Kidney (tissue), 14 donors: ENCODE data around the gene LRP6. TPM values are rescaled to one million over a fixed set of nuclear protein-coding genes. Genes with fewer than 3 reads are reported as not detected.

Experiments
- DNase-seq, 5 donors: peaks; one replicate each; pipeline ENCODE4 v3.0.0-alpha.2; 2013 to 2020
- FAIRE-seq: peaks from 2 replicates; lab custom pipeline; 2012; peaks lifted over from hg19 to GRCh38; lab: Jason Lieb, UNC
- H3K27ac ChIP-seq, 2 donors: one replicate each; pipeline ENCODE4 v1.7.0; 2013; ENCODE audit warnings: low read depth in 2 of 2, low read length in 2 of 2, inconsistent platforms in 1 of 2
- H3K27me3 ChIP-seq: one replicate; pipeline ENCODE4 v1.7.1; 2013; ENCODE audit warnings: low read length, inconsistent platforms; ENCODE audit not compliant: control insufficient read depth, insufficient read depth
- H3K36me3 ChIP-seq, 3 donors: one replicate each; pipeline versions ENCODE4 v1.7.0 to v1.7.1; 2013; ENCODE audit warnings: low read length in 3 of 3, control low read depth in 1 of 3, inconsistent platforms in 1 of 3; ENCODE audit not compliant: insufficient read depth in 3 of 3, control insufficient read depth in 2 of 3
- H3K4me1 ChIP-seq, 3 donors: one replicate each; pipeline versions ENCODE4 v1.7.0 to v1.7.1; 2013; ENCODE audit warnings: low read length in 3 of 3, inconsistent platforms in 1 of 3, low read depth in 1 of 3; ENCODE audit not compliant: control insufficient read depth in 2 of 3, insufficient read depth in 2 of 3
- H3K4me3 ChIP-seq, 3 donors: one replicate each; pipeline versions ENCODE4 v1.7.0 to v1.8.1; 2013; ENCODE audit warnings: low read length in 3 of 3, control low read depth in 1 of 3, inconsistent platforms in 1 of 3
- H3K9ac ChIP-seq, 3 donors: one replicate each; pipeline versions ENCODE4 v1.7.0 to v1.7.1; 2013; ENCODE audit warnings: low read length in 3 of 3, control low read depth in 1 of 3, inconsistent platforms in 1 of 3
- H3K9me3 ChIP-seq, 3 donors: one replicate each; pipeline versions ENCODE4 v1.7.0 to v1.7.1; 2013; ENCODE audit warnings: low read length in 3 of 3, control low read depth in 1 of 3, inconsistent platforms in 1 of 3; ENCODE audit not compliant: control insufficient read depth in 2 of 3, insufficient read depth in 1 of 3
- CTCF ChIP-seq: IDR thresholded peaks from 3 replicates; pipeline ENCODE4 v1.5.1; 2012; ENCODE audit warnings: mild to moderate bottlenecking, moderate library complexity, borderline replicate concordance; ENCODE audit not compliant: insufficient read depth; ENCODE audit errors: extremely low read depth
- intact Hi-C: fragments of 100-400 bp; cut with DNase I; formaldehyde crosslinking; loops from one replicate; pipeline ENCODE4 v1.11.1; 2022
- polyA plus RNA-seq: library from polyadenylated mRNA; stranded (reverse); fragments of 350-450 nt; fragmentation: Illumina TruSeq; extraction: RNeasy Lipid Tissue Mini Kit (QIAGEN cat#74804); gene quantifications from one replicate; pipeline ENCODE4 v1.2.3, GENCODE V29; 2014; ENCODE audit warnings: low read depth, low replicate concordance; ENCODE audit not compliant: insufficient read depth
- total RNA-seq: library from RNA; stranded (reverse); fragmentation: NEBNext Ultra II Directional; extraction: Animal tissue kit (Norgen Biotek cat#: 25700); gene quantifications from one replicate; pipeline ENCODE4 v1.2.1, GENCODE V29; 2021
- donor health status: control.
- donor health status: control.
- donor health status: control.
- donor health status: control.
- donor health status: control.
- donor health status: DM: yes; HTN: yes; CAD: no.
- donor health status: Normal renal cell carcinoma (clear cell type).

LRP6 gene
- total and polyA plus RNA-seq, 2 donors from 2014 or later, result 7.5 to 44.1 TPM

- no peaks in the 10 kb centered on the region for H3K9me3 ChIP-seq
- no peak for FAIRE-seq
- H3K36me3 ChIP-seq, result no peaks in the 10 kb centered on the region
- no peaks in the 10 kb centered on the region for H3K27me3 ChIP-seq
- no peak overlapping the region for H3K4me3 ChIP-seq
- no peak for TF ChIP-seq CTCF
- no peak for DNase-seq
- H3K27ac ChIP-seq, result no peak overlapping the region
- H3K4me1 ChIP-seq, result peaks cover 0 to 35% (median 17%) of the 10 kb centered on the region in 3 donors
- H3K9ac ChIP-seq, result no peak overlapping the region
- intact Hi-C loops, result no loop called here
These were observed 54.1 kb downstream of the LRP6 start for GRCh38 chr12:12212769-12213168.

- Histone ChIP-seq H3K4me1 (peaks cover 0 to 26% (median 16%) of the 10 kb centered on the region in 3 donors), H3K27me3 (no peaks in the 10 kb centered on the region), H3K9me3 (no peaks in the 10 kb centered on the region), H3K4me3 (no peak overlapping the region), H3K27ac (no peak overlapping the region), H3K36me3 (no peaks in the 10 kb centered on the region), H3K9ac (no peak overlapping the region)
- TF ChIP-seq CTCF, result no peak
- FAIRE-seq (no peak), DNase-seq (no peak)
- intact Hi-C loops, result no loop called here
These were observed 55.9 kb downstream of the LRP6 start for GRCh38 chr12:12210983-12211382.

GRCh38 chr12:12210416-12210815 lies 56.4 kb downstream of the LRP6 start:
- Histone ChIP-seq H3K9ac (no peak overlapping the region), H3K9me3 (no peaks in the 10 kb centered on the region), H3K27me3 (no peaks in the 10 kb centered on the region), H3K27ac (no peak overlapping the region), H3K4me3 (no peak overlapping the region), H3K4me1 (peaks cover 0 to 24% (median 16%) of the 10 kb centered on the region in 3 donors), H3K36me3 (no peaks in the 10 kb centered on the region)
- intact Hi-C loops, result no loop called here
- FAIRE-seq (no peak), DNase-seq (no peak)
- TF ChIP-seq CTCF, result no peak

GRCh38 chr12:12209675-12210074 lies 57.2 kb downstream of the LRP6 start:
- H3K27me3 ChIP-seq, result no peaks in the 10 kb centered on the region
- no peak for TF ChIP-seq CTCF
- DNase-seq, result no peak
- H3K36me3 ChIP-seq, result no peaks in the 10 kb centered on the region
- intact Hi-C loops, result no loop called here
- H3K9me3 ChIP-seq, result no peaks in the 10 kb centered on the region
- no peak overlapping the region for H3K4me3 ChIP-seq
- H3K9ac ChIP-seq, result no peak overlapping the region
- no peak for FAIRE-seq
- H3K4me1 ChIP-seq, result peaks cover 0 to 20% (median 12%) of the 10 kb centered on the region in 3 donors
- no peak overlapping the region for H3K27ac ChIP-seq
